CD4-positive, alpha-beta T cell treated with Interleukin-12 subunit alpha and Interleukin-12 subunit beta, for 1 hour (primary cell): ENCODE results near the gene SH3BP5L.
A peak's percentile ranks its signal among the peaks of the same experiment; 100 is the strongest.
"Not testable (repeated sequence)": the region's sequence is repeated elsewhere in the genome, so short reads cannot be mapped to it uniquely, and the experiment has no call there.

Source experiments
- DNase-seq: peaks from one replicate; pipeline ENCODE4 v3.0.0-alpha.2; 2020

The SH3BP5L gene

DNA sequence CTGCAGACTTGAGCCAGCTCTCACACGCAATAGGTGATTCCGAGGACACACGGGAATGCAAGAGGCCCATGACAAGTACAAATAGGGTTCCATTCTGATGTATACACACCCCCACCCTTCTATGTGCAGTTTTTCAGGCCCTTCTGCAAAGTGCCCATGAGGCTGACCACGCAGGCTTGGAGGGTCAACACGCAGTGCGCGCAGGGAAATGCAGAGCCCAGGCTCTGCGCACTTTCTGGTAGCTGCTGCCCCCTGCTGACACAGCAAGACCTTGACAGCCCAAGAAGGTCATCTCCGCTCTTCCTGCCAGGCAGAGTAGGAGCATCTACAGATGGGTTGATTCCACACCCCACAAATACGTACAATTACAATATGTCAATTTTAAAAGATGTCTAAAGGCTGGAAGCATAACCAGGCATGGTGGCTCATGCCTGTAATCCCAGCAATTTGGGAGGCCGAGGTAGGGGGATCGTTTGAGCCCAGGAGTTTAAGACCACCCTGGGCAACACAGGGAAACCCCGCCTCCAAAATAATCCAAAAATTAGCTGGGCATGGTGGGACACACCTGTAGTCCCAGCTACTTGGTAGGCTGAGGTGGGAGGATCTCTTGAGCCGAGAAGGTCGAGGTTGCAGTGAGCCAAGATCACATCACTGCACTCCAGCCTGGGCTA is 18.5 kb downstream of the SH3BP5L start:
- peak; percentile 55 for DNase-seq

DNA sequence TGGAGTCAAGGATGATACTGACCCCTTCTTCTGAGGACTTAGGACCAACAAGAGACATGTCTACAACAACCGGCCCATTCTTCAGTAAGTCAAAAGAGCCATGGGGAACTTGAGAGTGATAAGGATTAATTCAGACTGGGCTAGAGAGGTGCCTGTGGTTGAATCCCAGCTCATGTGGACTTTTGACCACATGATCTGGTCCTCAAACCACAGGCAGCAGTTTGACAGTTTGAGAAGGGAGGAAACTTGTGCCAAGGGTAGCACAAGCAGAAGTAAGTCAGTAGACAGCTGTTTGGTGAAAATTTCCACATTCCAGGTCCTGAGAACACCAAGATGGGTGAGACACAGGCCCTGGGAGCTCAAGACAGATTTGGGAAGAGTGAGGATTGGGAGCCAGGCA is 19.8 kb downstream of the SH3BP5L start:
- no peak for DNase-seq

GRCh38 chr1:248804771-248805681 is 20.7 kb downstream of the SH3BP5L start:
- DNase-seq, result no peak

DNA sequence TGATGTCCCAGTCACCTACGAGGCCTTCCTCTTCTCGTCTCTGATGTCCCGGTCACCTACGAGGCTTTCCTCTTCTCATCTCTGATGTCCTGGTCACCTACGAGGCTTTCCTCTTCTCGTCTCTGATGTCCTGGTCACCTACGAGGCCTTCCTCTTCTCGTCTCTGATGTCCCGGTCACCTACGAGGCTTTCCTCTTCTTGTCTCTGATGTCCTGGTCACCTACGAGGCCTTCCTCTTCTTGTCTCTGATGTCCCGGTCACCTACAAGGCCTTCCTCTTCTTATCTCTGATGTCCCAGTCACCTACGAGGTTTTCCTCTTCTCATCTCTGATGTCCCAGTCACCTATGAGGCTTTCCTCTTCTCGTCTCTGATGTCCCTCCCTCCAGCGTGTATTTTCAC is 22.2 kb downstream of the SH3BP5L start:
- DNase-seq, result not testable (repeated sequence)

DNA sequence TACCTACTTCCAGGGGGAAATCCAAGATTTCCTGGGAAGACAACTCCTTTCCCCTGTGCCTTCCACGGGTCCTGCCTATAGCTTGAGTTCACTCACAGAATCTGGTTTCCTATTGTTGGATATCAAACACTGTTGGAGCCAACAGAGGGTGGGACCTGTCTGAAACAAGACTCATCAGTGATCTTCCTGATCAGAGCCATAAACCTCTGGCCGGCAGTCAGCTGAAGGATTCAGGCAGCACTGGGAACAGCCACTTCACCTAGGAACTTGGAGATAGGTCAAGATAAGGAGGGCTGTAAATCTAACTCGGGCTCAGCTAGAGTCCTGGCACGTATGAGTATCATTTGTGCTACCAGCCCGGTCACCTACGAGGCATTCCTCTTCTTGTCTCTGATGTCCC is 23.3 kb downstream of the SH3BP5L start:
- no peak for DNase-seq

GRCh38 chr1:248800459-248800858 is 25.3 kb downstream of the SH3BP5L start:
- DNase-seq, result no peak

GRCh38 chr1:248798791-248799190 is 26.9 kb downstream of the SH3BP5L start:
- DNase-seq, result no peak

DNA sequence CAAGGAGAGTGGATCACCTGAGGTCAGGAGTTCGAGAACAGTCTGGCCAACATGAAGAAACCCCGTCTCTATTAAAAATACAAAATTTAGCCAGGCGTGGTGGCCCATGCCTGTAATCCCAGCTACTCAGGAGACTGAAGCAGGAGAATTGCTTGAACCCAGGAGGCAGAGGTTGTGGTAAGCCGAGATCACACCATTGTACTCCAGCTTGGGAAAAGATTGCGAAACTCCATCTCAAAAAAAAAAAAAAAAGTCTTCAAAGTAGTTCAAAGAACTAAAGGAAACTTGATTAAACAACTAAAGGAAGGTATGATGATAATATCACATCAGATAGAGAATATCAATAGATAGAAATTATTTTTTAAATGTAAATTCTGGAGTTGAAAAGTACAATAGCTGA is 31.1 kb downstream of the SH3BP5L start:
- DNase-seq, result not testable (repeated sequence)

DNA sequence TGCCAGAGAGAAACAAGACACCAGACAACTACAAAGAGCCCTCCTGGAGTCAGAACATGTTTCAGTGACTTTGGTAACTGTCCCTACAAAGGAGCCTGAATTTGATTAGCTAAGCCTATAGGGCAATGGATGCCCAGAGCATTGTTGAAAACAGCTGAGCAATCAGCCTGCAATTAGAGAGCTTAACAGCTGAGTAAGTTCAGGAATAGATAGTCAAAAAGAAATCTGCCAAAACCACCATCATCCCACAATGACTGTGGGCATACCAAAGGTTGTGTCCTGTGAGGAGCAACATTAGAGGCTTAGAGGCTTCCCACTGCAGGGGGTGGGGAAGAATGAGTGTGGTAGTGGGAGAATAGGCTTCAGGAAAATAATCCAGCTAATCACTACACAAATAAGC is 32.1 kb downstream of the SH3BP5L start:
- DNase-seq, result no peak

DNA sequence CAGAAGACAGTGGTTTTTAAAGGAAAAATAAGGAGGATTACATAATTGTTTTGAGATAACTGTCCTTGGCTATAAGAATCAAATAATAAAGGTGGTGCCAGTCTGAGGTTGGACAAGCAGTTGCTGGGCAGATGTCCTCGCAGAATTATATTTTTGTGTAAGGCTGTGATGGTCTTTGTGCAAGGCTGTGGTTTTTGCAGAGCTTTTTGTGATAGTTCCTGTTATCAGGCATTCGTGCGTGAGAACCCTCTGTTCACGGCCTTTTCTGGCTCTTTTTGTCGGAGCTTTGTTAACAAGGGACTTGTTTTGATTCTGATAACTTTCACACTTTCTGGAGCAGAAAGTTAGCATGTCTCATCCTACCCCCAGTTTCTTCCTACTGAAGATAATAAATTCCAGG is 33.4 kb downstream of the SH3BP5L start:
- DNase-seq, result no peak

GRCh38 chr1:248791010-248791409 is 34.7 kb downstream of the SH3BP5L start:
- no peak for DNase-seq

DNA sequence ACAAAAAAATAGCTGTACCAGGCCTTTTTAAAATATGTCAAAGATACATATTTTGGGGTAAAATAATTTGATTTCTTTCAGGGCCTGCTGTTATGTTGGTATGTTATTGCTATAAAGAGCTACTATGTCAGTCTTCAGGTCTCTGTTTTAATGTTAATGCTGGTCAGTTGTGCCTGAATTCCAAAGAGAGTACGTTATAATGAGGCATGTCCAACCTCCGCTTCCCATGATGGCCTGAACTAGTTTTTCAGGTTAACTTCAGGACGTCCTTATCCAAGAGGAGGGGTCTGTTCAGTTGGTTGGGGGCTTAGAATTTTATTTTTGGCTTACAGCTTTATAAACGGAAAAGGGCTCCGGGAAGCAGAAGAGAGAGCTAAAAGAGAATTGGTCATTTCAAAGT is 35.3 kb downstream of the SH3BP5L start:
- no peak for DNase-seq

DNA sequence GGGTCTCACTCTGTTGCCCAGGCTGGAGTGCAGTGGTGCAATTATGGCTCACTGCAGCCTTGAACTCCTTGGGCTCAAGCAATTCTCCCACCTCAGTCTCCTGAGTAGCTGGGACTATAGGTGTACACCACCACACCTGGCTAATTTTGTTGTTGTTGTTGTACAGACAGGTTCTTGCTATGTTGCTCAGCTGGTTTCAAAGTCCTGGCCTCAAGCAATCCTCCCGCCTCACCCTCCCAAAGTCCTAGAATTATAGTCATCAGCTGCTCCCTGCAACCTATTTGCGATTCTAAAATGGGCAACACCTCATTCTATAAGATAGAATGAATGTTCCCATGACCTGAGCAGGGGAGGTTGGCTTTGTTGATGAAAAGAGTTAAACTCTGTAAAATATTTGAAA is 36.4 kb downstream of the SH3BP5L start:
- DNase-seq, result not testable (repeated sequence)

GRCh38 chr1:248788327-248788726 is 37.4 kb downstream of the SH3BP5L start:
- DNase-seq, result no peak

DNA sequence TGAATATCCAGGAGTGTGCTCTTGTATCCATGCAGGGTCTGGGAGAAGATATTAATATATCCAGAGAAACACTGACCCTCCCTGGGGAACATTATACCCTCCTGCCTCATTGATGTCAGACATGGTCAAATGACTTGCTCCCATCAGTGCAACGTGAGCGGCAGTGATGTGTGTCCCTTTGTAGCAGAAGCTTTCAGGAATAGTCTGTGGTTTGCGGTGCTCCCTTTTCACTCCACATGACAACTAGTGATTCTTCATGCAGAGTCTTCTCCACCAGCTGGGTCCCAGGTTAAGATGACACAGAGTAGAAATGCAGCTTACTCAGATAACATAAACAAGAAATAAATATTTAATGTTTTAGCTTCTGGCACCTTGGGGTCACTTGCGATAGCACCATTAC is 38.3 kb downstream of the SH3BP5L start:
- no peak for DNase-seq

DNA sequence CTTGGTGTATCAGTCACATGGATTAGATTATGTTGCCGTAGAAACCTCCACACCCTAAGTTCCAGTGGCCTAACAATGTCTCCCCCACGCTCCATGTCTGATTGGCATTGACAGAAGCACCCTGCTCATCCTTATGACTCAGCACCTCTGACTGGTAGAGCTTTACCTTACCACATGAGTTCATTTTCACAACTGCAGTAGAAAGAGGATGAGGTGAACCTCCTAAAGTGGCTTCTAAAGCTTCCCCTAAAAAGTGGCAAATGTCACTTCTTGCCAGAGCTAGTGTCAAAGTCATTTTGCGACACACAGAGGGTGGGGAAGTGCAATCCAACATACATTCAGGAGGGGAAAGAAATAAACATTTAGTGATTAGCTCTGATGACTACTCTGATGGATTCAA is 39.6 kb downstream of the SH3BP5L start:
- DNase-seq, result no peak

- no peak for DNase-seq
Observed at GRCh38 chr1:248783367-248783766, 42.3 kb downstream of the SH3BP5L start.

DNA sequence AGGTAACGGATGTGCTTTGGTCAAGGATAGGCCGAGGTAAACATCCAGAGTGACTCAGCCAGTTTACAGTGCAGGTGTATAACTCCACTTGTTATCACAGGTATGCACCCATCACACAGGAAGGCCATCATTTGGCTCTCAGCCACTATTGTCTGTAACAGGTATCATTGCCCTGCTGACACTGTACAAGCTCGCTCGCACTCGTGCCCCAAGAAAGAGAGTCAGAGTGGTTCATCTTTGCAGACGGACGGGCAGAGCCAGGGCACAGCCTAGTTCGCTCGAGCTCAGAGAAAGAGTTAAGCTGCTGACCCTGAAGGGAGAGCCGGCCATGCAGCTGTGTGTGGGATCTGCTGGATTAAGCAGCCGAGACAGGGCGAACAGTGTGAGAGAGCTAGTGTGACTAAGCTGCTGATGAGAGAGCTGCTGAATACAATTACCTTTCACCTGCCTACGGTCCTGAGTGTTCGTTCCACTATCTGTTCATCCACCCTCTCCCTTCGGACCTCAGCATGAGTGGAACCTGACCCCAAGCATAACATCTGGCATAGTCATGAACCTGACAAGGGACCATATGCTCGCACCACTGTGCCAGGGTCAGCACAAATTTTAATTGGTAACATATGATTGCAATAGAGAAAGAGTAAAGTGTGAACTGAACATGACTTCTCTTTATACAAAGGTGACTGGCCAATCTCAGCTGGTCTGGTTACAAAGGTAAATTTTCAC is 43.1 kb downstream of the SH3BP5L start:
- no peak for DNase-seq

DNA sequence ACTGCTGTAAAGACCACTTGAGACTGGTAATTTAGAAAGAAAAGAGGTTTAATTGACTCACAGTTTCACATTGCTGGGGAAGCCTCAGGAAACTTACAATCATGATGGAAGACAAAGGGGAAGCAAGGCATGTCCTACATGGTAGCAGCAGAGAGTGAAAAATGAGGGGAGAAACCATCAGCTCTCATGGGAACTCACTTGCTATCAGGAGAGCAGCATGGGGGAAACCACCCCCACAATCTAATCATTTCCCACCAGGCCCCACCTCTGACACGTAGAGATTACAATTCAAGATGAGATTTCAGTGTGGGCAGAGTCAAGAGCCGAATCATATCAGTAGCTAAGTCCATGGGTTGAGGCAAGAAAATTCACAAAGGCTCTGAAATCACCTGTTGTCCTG is 46.4 kb downstream of the SH3BP5L start:
- DNase-seq, result no peak

DNA sequence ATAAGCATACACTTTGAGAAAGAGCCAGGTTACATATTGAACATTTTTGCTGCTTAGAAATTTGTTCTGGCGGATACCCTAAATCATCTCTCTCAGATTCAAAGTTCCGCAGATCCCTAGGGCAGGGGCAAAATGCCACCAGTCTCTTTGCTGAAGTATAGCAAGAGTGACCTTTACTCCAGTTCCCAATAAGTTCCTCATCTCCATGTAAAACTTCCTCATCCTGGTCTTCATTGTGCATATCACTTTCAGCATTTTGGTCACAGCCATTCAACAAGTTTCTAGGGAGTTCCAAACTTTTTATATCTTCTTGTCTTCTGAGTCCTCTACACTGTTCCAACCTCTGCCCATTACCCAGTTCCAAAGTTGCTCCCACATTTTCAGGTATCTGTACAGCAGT is 46.8 kb downstream of the SH3BP5L start:
- no peak for DNase-seq

DNA sequence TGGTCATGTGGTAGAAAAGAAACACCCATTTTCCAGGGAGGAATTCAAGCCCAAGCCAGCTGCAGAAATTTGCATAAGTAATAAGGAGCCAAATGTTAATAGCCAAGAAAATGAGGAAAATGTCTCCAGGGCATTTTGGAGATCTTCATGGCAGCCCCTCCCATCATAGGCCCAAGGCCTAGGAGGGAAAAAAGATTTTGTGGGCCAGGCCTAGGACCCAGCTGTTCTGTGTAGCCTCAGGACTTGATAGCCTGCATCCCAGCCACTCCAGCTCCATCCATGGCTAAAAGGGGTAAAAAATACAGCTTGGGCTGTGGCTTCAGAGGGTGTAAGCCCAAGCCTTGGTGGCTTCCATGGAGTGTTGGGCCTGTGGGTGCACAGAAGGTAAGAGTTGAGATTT is 48.7 kb downstream of the SH3BP5L start:
- DNase-seq, result no peak

- DNase-seq, result no peak
Observed at GRCh38 chr1:248775441-248775840, 50.3 kb downstream of the SH3BP5L start.
